ENCODE results near the gene RNLS. TPM values are rescaled to one million over a fixed set of nuclear protein-coding genes. Genes with fewer than 3 reads are reported as not detected.

Gene RNLS
- total RNA-seq, 1 donor from 2014 or later = 6.0 TPM

DNA sequence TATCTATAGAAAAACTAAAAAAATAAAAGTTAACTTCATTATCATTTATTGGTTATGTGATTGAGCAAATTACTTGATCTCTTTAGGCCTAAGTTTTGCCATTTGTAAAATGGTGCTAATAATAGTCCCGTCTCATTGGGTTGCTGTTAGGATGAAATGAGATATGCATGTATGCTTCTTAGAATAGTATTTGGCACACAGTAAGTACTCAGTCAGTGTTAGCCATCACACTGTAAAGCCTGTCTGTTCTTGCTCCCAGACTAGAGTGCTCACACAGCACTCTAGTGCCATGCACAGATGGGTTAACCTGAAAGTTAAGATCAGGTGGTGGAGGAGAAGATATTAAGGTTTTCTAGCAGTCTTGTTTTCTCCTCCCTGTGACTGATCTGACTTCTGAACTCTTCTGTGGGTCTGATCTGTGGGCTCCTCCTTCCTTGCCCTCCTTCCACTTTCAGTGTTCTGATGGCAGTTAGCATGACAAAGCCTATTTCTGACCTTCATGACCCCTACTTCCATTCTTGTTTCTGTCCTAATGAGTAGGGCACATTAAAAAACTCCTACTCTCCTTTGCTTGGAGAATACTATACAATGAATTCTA is 167.5 kb downstream of the RNLS start:
- Mint-ChIP-seq H3K36me3 (ENCODE audit: low read depth, unreplicated experiment) (no peaks in the 10 kb centered on the region), H3K9me3 (ENCODE audit: unreplicated experiment) (no peaks in the 10 kb centered on the region), H3K4me1 (ENCODE audit: unreplicated experiment) (no peaks in the 10 kb centered on the region), H3K27me3 (ENCODE audit: unreplicated experiment) (peaks cover 1% of the 10 kb centered on the region), H3K4me3 (ENCODE audit: unreplicated experiment) (no peak overlapping the region), H3K27ac (ENCODE audit: unreplicated experiment) (no peak overlapping the region)
- TF ChIP-seq, protein P1, sequence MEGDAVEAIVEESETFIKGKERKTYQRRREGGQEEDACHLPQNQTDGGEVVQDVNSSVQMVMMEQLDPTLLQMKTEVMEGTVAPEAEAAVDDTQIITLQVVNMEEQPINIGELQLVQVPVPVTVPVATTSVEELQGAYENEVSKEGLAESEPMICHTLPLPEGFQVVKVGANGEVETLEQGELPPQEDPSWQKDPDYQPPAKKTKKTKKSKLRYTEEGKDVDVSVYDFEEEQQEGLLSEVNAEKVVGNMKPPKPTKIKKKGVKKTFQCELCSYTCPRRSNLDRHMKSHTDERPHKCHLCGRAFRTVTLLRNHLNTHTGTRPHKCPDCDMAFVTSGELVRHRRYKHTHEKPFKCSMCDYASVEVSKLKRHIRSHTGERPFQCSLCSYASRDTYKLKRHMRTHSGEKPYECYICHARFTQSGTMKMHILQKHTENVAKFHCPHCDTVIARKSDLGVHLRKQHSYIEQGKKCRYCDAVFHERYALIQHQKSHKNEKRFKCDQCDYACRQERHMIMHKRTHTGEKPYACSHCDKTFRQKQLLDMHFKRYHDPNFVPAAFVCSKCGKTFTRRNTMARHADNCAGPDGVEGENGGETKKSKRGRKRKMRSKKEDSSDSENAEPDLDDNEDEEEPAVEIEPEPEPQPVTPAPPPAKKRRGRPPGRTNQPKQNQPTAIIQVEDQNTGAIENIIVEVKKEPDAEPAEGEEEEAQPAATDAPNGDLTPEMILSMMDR (IDR thresholded peaks at IDR 0.05; ENCODE audit: unreplicated experiment) = no peak
- DNase-seq (ENCODE audit: low spot score) = no peak

DNA sequence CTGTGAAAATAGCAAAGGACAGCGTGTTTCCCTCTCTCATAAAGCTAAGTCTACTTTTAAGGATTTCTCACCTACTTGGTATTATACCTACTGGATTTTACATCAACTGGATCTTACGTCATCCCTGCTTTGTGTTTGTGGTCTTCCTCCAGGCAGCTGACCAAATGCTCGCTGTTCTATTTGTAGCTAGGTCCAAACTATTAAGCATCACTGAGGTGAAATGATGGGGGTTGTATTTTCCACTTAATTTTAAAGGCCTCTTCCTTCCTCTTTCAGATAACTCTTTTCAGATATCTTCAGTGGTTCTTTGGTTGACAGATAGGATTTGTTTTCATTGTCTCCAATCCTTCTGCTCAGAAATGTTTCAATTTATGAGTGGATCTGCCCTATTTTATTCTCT is 169.7 kb downstream of the RNLS start:
- TF ChIP-seq, protein P1 (IDR thresholded peaks at IDR 0.05; ENCODE audit: unreplicated experiment) = no peak
- Mint-ChIP-seq H3K27ac (ENCODE audit: unreplicated experiment) (no peak overlapping the region), H3K4me3 (ENCODE audit: unreplicated experiment) (no peak overlapping the region), H3K9me3 (ENCODE audit: unreplicated experiment) (no peaks in the 10 kb centered on the region), H3K36me3 (ENCODE audit: low read depth, unreplicated experiment) (no peaks in the 10 kb centered on the region), H3K4me1 (ENCODE audit: unreplicated experiment) (no peaks in the 10 kb centered on the region), H3K27me3 (ENCODE audit: unreplicated experiment) (peaks cover 1% of the 10 kb centered on the region)
- DNase-seq (ENCODE audit: low spot score) = no peak

DNA sequence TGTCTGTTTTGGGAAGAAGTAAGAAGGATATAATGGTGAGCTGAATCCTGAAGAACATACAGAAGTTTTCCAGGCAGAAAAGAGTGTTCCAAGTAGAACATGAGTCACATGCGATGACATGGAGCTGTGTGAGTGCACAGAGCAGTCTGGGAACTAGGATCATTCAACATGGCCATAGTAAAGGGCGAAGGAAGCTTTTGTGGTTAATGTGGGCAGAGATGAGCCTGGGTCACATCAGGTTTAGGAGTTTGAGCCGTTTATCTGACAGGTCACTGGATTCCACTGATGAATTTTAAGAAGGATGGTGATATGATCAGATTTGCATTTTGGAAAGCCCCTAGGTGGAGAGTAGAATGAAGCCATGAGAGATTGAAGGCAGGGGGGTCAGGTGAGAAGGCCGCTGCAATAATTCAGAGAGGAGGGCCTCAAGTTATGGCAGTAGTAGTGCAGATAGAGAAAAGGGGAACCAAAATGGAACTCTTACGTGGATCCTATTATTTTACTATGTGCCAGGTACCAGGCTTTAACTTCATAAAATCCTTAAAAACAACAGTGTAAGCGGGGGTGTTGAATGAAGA is 171.3 kb downstream of the RNLS start:
- DNase-seq (ENCODE audit: low spot score) = no peak

GRCh38 chr10:88409824-88410223 is 173.3 kb downstream of the RNLS start:
- TF ChIP-seq, protein P1 (IDR thresholded peaks at IDR 0.05; ENCODE audit: unreplicated experiment) = no peak
- H3K9me3 Mint-ChIP-seq (ENCODE audit: unreplicated experiment) = no peaks in the 10 kb centered on the region
- peaks cover 1% of the 10 kb centered on the region for H3K27me3 Mint-ChIP-seq (ENCODE audit: unreplicated experiment)
- H3K4me1 Mint-ChIP-seq (ENCODE audit: unreplicated experiment) = no peaks in the 10 kb centered on the region
- no peak overlapping the region for H3K4me3 Mint-ChIP-seq (ENCODE audit: unreplicated experiment)
- no peak for DNase-seq (ENCODE audit: low spot score)
- H3K27ac Mint-ChIP-seq (ENCODE audit: unreplicated experiment) = no peak overlapping the region
- no peaks in the 10 kb centered on the region for H3K36me3 Mint-ChIP-seq (ENCODE audit: low read depth, unreplicated experiment)

More for the DNA sequence above, 171.3 kb downstream of the RNLS start:
- Mint-ChIP-seq H3K4me1 (ENCODE audit: unreplicated experiment) (no peaks in the 10 kb centered on the region), H3K27me3 (ENCODE audit: unreplicated experiment) (peaks cover 1% of the 10 kb centered on the region), H3K36me3 (ENCODE audit: low read depth, unreplicated experiment) (no peaks in the 10 kb centered on the region), H3K9me3 (ENCODE audit: unreplicated experiment) (no peaks in the 10 kb centered on the region), H3K27ac (ENCODE audit: unreplicated experiment) (no peak overlapping the region), H3K4me3 (ENCODE audit: unreplicated experiment) (no peak overlapping the region)
- TF ChIP-seq, protein P1 (IDR thresholded peaks at IDR 0.05; ENCODE audit: unreplicated experiment) = no peak

DNA sequence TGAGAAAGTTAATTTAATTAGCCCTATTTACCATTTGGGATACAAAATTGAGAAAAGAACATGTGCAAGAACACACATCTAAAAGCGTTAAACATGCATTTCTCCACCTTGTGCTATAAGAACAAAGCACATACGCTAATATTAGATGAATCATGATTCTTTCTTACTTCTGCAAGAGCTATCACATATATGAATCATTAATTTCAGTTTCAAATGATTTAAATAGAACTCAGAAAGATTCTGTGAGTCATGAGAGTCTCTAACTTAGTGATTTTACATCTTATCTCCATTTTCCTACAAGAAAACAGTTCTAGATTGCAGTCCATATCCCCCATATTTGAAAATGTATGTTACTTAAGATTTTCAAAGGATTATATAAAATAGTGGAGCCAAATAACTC is 173.9 kb downstream of the RNLS start:
- Mint-ChIP-seq H3K4me1 (ENCODE audit: unreplicated experiment) (no peaks in the 10 kb centered on the region), H3K9me3 (ENCODE audit: unreplicated experiment) (no peaks in the 10 kb centered on the region), H3K4me3 (ENCODE audit: unreplicated experiment) (no peak overlapping the region), H3K27ac (ENCODE audit: unreplicated experiment) (no peak overlapping the region), H3K27me3 (ENCODE audit: unreplicated experiment) (peaks cover 1% of the 10 kb centered on the region), H3K36me3 (ENCODE audit: low read depth, unreplicated experiment) (no peaks in the 10 kb centered on the region)
- TF ChIP-seq, protein P1 (IDR thresholded peaks at IDR 0.05; ENCODE audit: unreplicated experiment) = no peak
- no peak for DNase-seq (ENCODE audit: low spot score)

Measured in endothelial cell (in vitro differentiated cells).